ENCODE data around the gene C19orf18. TPM values are rescaled to one million over a fixed set of nuclear protein-coding genes. Genes with fewer than 3 reads are reported as not detected.

Gene C19orf18
- total RNA-seq, 1 experiment from 2014 or later: 0.40 TPM

GRCh38 chr19:57964761-57965160 is 9.6 kb downstream of the C19orf18 start:
- H3K9me3 ChIP-seq (ENCODE audit: low read length): peaks cover 43% of the 10 kb centered on the region

GRCh38 chr19:57961785-57962184 is 12.5 kb downstream of the C19orf18 start:
- Histone ChIP-seq H3K9me2 (replicated peaks; ENCODE audit: low read length) (no peaks in the 10 kb centered on the region), H3K79me2 (ENCODE audit: low read length) (no peaks in the 10 kb centered on the region), H3K4me3 (ENCODE audit: low read length) (no peak overlapping the region), H3K4me1 (ENCODE audit: insufficient read depth, low read length) (no peaks in the 10 kb centered on the region), H3K9ac (ENCODE audit: low read length) (no peak overlapping the region), H4K20me1 (ENCODE audit: low read length) (no peaks in the 10 kb centered on the region), H2AFZ (ENCODE audit: low read length) (no peak overlapping the region), H3K27me3 (ENCODE audit: low read length) (no peaks in the 10 kb centered on the region), H3K36me3 (ENCODE audit: low read depth, low read length) (no peaks in the 10 kb centered on the region; the same call in 1 of the 2 replicates), H3K4me2 (ENCODE audit: low read length) (no peak overlapping the region), H3F3A (ENCODE audit: low read length, unreplicated experiment) (no peaks in the 10 kb centered on the region), H3K27ac (ENCODE audit: low read length) (no peak overlapping the region), H3K9me3 (ENCODE audit: low read length) (peaks cover 46% of the 10 kb centered on the region)
- BruUV-seq (replicated peaks): no TSS peak
- ATAC-seq: no peak
- CTCF ChIA-PET: no interaction called here
- no peak for DNase-seq
- POLR2A ChIA-PET (ENCODE audit: unreplicated experiment): no interaction called here
- intact Hi-C loops (cut with micrococcal nuclease): no loop called here
- TF ChIP-seq EZH2phosphoT487 (IDR thresholded peaks at IDR 0.05; ENCODE audit: borderline replicate concordance, low read length): no peak

More at GRCh38 chr19:57964761-57965160, 9.6 kb downstream of the C19orf18 start:
- H3K9me2 ChIP-seq (replicated peaks; ENCODE audit: low read length): no peaks in the 10 kb centered on the region
- no peak overlapping the region for H2AFZ ChIP-seq (ENCODE audit: low read length)
- H4K20me1 ChIP-seq (ENCODE audit: low read length): no peaks in the 10 kb centered on the region
- ATAC-seq (no peak), DNase-seq (no peak)
- H3K4me2 ChIP-seq (ENCODE audit: low read length): no peak overlapping the region
- H3K27me3 ChIP-seq (ENCODE audit: low read length): no peaks in the 10 kb centered on the region
- ChIA-PET POLR2A (ENCODE audit: unreplicated experiment) (no interaction called here), CTCF (no interaction called here)
- BruUV-seq (replicated peaks): no TSS peak
- no peaks in the 10 kb centered on the region for H3K4me1 ChIP-seq (ENCODE audit: insufficient read depth, low read length)
- TF ChIP-seq EZH2phosphoT487 (IDR thresholded peaks at IDR 0.05; ENCODE audit: borderline replicate concordance, low read length) (no peak), EZH2 (IDR thresholded peaks at IDR 0.05; ENCODE audit: low read length, unreplicated experiment) (no peak), CTCF (conservative IDR thresholded peaks at IDR 0.05; ENCODE audit: low read depth, low read length) (no peak)
- H3K4me3 ChIP-seq (ENCODE audit: low read length): no peak overlapping the region
- no peaks in the 10 kb centered on the region for H3F3A ChIP-seq (ENCODE audit: low read length, unreplicated experiment)
- no peak overlapping the region for H3K9ac ChIP-seq (ENCODE audit: low read length)
- no peaks in the 10 kb centered on the region; the same call in 1 of the 2 replicates for H3K36me3 ChIP-seq (ENCODE audit: low read depth, low read length)
- H3K27ac ChIP-seq (ENCODE audit: low read length): no peak overlapping the region
- H3K79me2 ChIP-seq (ENCODE audit: low read length): no peaks in the 10 kb centered on the region
- intact Hi-C loops (cut with micrococcal nuclease): no loop called here

GRCh38 chr19:57954996-57955395 is 19.3 kb downstream of the C19orf18 start:
- Histone ChIP-seq H3K36me3 (ENCODE audit: low read depth, low read length) (no peaks in the 10 kb centered on the region; the same call in 1 of the 2 replicates), H3K9ac (ENCODE audit: low read length) (no peak overlapping the region), H3K79me2 (ENCODE audit: low read length) (no peaks in the 10 kb centered on the region), H2AFZ (ENCODE audit: low read length) (no peak overlapping the region), H3K4me2 (ENCODE audit: low read length) (no peak overlapping the region), H3K9me3 (ENCODE audit: low read length) (peaks cover 35% of the 10 kb centered on the region), H4K20me1 (ENCODE audit: low read length) (no peaks in the 10 kb centered on the region), H3K27me3 (ENCODE audit: low read length) (no peaks in the 10 kb centered on the region), H3K27ac (ENCODE audit: low read length) (no peak overlapping the region), H3K4me3 (ENCODE audit: low read length) (no peak overlapping the region), H3K4me1 (ENCODE audit: insufficient read depth, low read length) (no peaks in the 10 kb centered on the region), H3K9me2 (replicated peaks; ENCODE audit: low read length) (no peaks in the 10 kb centered on the region), H3F3A (ENCODE audit: low read length, unreplicated experiment) (no peaks in the 10 kb centered on the region)
- TF ChIP-seq EZH2phosphoT487 (IDR thresholded peaks at IDR 0.05; ENCODE audit: borderline replicate concordance, low read length) (no peak), CTCF (conservative IDR thresholded peaks at IDR 0.05; ENCODE audit: low read depth, low read length) (no peak), EZH2 (IDR thresholded peaks at IDR 0.05; ENCODE audit: low read length, unreplicated experiment) (no peak)
- BruUV-seq (replicated peaks): no TSS peak
- intact Hi-C loops (cut with micrococcal nuclease): no loop called here
- ATAC-seq (no peak), DNase-seq (no peak)
- ChIA-PET CTCF (no interaction called here), POLR2A (ENCODE audit: unreplicated experiment) (no interaction called here)

All from PC-3 (cell line).